ENCODE data around the gene TXNL1. TPM values are rescaled to one million over a fixed set of nuclear protein-coding genes. Genes with fewer than 3 reads are reported as not detected.

Gene TXNL1
- total and polyA plus RNA-seq, 2 of the 13 experiments (the other 11 are each of a cell fraction or from before 2014, with no cell fraction given), result 41.9 to 73.1 TPM

DNA sequence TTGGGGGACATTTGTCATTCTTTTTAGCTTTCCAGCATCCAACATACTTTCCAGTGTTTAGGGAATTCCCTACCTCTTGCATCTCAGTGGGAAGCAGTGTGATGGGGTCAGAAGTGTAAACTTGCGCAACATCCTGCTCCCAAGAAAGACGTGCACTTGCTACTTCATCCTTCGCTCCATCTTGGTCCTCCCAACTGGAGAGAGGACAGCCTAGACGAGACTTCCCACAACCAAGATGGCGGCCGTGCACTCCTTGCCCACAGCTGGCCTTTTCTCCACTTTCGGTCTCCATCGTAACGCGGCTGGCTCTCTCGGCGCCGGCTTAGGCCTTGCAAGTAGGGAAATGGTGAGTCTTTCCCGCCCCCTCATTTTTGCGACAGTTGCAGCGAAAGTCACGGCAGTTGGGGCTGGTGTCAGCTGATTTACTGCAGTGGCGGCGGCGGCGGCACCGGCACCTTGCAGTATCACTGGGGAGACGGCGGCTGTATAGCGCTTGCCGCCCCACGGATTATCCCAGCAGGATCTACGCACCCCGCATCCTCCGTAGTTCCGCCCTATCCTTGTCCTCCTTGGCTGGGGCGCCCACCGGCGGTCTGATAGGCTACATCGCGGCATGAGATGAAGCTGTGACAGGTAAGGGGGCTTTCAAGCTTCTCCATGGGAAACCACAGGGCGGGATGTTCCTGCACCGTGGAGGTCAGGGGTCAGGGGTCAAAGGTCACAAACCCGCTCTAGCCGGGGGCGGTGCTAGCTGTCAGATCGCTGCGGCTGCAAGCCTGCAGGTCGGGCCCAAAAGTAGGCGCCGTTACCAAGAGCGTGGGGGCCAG, 12.8 kb upstream of the TXNL1 start, which contains the start of gene WDR7 (continued):
- TF ChIP-seq, protein P1, sequence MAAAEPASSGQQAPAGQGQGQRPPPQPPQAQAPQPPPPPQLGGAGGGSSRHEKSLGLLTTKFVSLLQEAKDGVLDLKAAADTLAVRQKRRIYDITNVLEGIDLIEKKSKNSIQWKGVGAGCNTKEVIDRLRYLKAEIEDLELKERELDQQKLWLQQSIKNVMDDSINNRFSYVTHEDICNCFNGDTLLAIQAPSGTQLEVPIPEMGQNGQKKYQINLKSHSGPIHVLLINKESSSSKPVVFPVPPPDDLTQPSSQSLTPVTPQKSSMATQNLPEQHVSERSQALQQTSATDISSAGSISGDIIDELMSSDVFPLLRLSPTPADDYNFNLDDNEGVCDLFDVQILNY (CRISPR knock-in tag; conservative IDR thresholded peaks at IDR 0.05), result 0 out of 2 replicates have a peak, but pooled peaks have one; percentile 52
- no peak for TF ChIP-seq SUZ12 (IDR thresholded peaks at IDR 0.05; ENCODE audit: low read depth, low read length)
- TF ChIP-seq ZNF781 (CRISPR knock-in tag; IDR thresholded peaks at IDR 0.05; ENCODE audit: borderline replicate concordance, not compliant biosample characterization), result peak; percentile 56
- TF ChIP-seq ZNF263 (CRISPR knock-in tag; IDR thresholded peaks at IDR 0.05), result 0 out of 2 replicates have a peak, but pooled peaks have one; percentile 23
- TF ChIP-seq ZNF670 (CRISPR knock-in tag; IDR thresholded peaks at IDR 0.05; ENCODE audit: borderline replicate concordance), result peak; percentile 68; the same call in 1 of the 2 replicates
- TF ChIP-seq ZFYVE20 (CRISPR knock-in tag; IDR thresholded peaks at IDR 0.05; ENCODE audit: borderline replicate concordance, low read depth), result no peak
- no peak for TF ChIP-seq RBM22 (optimal IDR thresholded peaks at IDR 0.05; ENCODE audit: low read length)
- TF ChIP-seq, protein P2, sequence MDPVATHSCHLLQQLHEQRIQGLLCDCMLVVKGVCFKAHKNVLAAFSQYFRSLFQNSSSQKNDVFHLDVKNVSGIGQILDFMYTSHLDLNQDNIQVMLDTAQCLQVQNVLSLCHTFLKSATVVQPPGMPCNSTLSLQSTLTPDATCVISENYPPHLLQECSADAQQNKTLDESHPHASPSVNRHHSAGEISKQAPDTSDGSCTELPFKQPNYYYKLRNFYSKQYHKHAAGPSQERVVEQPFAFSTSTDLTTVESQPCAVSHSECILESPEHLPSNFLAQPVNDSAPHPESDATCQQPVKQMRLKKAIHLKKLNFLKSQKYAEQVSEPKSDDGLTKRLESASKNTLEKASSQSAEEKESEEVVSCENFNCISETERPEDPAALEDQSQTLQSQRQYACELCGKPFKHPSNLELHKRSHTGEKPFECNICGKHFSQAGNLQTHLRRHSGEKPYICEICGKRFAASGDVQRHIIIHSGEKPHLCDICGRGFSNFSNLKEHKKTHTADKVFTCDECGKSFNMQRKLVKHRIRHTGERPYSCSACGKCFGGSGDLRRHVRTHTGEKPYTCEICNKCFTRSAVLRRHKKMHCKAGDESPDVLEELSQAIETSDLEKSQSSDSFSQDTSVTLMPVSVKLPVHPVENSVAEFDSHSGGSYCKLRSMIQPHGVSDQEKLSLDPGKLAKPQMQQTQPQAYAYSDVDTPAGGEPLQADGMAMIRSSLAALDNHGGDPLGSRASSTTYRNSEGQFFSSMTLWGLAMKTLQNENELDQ (CRISPR knock-in tag; IDR thresholded peaks at IDR 0.05; ENCODE audit: borderline replicate concordance), result no peak
- TF ChIP-seq SP140L (CRISPR knock-in tag; IDR thresholded peaks at IDR 0.05; ENCODE audit: borderline replicate concordance), result no peak
- TF ChIP-seq, protein P3, sequence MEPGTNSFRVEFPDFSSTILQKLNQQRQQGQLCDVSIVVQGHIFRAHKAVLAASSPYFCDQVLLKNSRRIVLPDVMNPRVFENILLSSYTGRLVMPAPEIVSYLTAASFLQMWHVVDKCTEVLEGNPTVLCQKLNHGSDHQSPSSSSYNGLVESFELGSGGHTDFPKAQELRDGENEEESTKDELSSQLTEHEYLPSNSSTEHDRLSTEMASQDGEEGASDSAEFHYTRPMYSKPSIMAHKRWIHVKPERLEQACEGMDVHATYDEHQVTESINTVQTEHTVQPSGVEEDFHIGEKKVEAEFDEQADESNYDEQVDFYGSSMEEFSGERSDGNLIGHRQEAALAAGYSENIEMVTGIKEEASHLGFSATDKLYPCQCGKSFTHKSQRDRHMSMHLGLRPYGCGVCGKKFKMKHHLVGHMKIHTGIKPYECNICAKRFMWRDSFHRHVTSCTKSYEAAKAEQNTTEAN (CRISPR knock-in tag; conservative IDR thresholded peaks at IDR 0.05), result no peak
- peak; percentile 98 for TF ChIP-seq HOXA3 (CRISPR knock-in tag; IDR thresholded peaks at IDR 0.05)
- TF ChIP-seq SRSF1 (optimal IDR thresholded peaks at IDR 0.05; ENCODE audit: low read depth, low read length), result peak; percentile 65
- TF ChIP-seq, protein P4, sequence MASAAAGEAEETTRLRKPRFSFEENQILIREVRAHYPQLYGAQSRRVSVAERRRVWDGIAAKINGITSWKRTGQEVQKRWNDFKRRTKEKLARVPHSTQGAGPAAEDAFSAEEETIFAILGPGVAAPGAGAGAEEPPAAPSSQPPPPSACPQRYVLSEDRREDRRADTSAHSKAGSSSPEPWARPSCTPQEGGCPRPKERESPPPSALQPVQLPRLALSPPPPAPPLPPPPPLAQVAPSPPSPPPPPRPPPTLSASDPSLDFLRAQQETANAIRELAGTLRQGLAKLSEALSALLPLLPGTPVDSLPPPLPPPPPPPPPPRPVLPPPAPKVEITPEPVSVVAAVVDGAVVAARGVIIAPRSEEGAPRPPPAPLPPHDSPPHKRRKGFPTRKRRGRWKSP (CRISPR knock-in tag; IDR thresholded peaks at IDR 0.05), result peak; percentile 80; the same call in 1 of the 2 replicates
- 0 out of 2 replicates have a peak, but pooled peaks have one; percentile 14 for TF ChIP-seq ZNF136 (CRISPR knock-in tag; IDR thresholded peaks at IDR 0.05; ENCODE audit: low read depth)
- TF ChIP-seq MED8 (CRISPR knock-in tag; IDR thresholded peaks at IDR 0.05; ENCODE audit: insufficient replicate concordance), result no peak
- no peak for TF ChIP-seq ZNF264 (CRISPR knock-in tag; IDR thresholded peaks at IDR 0.05)
- no peak for TF ChIP-seq ZNF354B (CRISPR knock-in tag; IDR thresholded peaks at IDR 0.05)
- no peak for TF ChIP-seq ZNF674 (CRISPR knock-in tag; IDR thresholded peaks at IDR 0.05; ENCODE audit: low read depth)
- TF ChIP-seq FLYWCH1 (CRISPR knock-in tag; IDR thresholded peaks at IDR 0.05), result no peak
- TF ChIP-seq ZNF772 (CRISPR knock-in tag; IDR thresholded peaks at IDR 0.05), result no peak
- TF ChIP-seq, protein P5, sequence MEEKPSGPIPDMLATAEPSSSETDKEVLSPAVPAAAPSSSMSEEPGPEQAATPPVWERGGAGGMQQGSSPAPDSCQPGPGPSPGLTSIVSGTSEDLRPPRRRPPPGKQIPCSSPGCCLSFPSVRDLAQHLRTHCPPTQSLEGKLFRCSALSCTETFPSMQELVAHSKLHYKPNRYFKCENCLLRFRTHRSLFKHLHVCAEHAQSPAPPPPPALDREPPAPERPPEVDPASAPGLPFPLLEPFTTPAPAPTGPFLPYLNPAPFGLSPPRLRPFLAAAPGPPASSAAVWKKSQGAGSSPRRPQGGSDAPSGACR (CRISPR knock-in tag; IDR thresholded peaks at IDR 0.05), result no peak
- peak; percentile 57; the same call in 1 of the 2 replicates for TF ChIP-seq RBFOX2 (IDR thresholded peaks at IDR 0.05; ENCODE audit: low read depth, low read length)

Data from HepG2 (cell line).